ENCODE data around the gene DDX3Y. TPM values are rescaled to one million over a fixed set of nuclear protein-coding genes. Genes with fewer than 3 reads are reported as not detected.

Gene DDX3Y
- polyA plus RNA-seq (2012; rRNA removed), result not detected in 2 replicates
- polyA plus RNA-seq (2012; cell fraction: cytosol; rRNA removed), result not detected in 2 replicates
- not detected in 2 replicates for polyA plus RNA-seq (2012; cell fraction: nucleus; rRNA removed)

DNA sequence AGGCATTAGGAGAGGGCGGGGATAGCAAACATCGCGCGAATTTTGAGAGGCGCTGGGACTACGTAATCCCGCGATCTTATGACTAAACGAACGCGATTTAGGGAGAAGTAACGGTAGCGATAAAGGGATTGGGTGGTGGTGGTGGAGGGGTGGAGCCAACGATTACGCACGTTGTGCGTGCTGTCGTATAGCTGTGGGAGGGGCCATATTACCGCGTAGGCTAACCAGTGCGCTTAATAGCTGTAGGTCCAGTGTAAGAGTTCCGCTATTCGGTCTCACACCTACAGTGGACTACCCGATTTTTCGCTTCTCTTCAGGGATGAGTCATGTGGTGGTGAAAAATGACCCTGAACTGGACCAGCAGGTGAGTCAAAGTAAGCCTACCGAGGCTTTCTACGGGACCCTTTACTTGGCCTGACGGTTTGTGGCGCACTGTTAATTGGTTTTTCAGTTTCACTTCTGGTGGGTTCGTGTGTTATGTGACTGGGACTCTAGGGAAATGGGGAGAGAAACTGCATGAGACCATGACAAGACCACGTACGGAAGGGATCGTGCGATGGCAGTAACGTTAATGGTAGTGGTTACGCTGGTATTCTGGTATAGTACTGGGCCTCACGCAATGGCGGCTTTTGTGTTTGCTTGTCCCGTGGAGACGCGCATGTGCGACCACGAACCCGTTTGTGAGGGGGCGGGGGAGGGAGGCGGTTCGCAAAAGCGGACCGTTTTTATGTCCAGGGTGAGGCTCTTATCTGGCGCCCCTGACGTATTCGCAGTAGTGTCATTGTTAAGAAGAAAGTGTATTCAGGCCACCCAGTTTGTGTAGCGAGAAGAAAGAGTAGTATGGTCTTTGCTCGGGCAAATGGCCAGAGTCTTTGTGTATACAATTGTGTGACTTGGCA, at the start of gene DDX3Y:
Gene DDX3Y, plus strand, starts transcription at position 251 of the 899 bp plus-strand sequence. Its CDS starts 69 bp downstream, at position 320.
- no peak for DNase-seq
- H3K4me2 ChIP-seq, result no peak within 1 kb of the TSS

More for the DNA sequence above, at the start of gene DDX3Y:
- POLR2A ChIA-PET, result no interaction called here
- Histone ChIP-seq H3K4me3 (ENCODE audit: low read depth in 2 of 2, low read length in 1 of 2) (no peak within 1 kb of the TSS), H3K27ac (ENCODE audit: low read depth in 2 of 2, low read length in 1 of 2) (no peak within 1 kb of the TSS), H4K20me1 (ENCODE audit: insufficient read depth) (no peaks in the 10 kb centered on the region), H3F3A (replicated peaks; ENCODE audit: insufficient read depth) (no peaks in the 10 kb centered on the region), H3K4me1 (ENCODE audit: control insufficient read depth in 1 of 2, insufficient read depth in 2 of 2, low read depth in 1 of 2, low read length in 1 of 2) (no peaks in the 10 kb centered on the region), H3K36me3 (replicated peaks in 1 of 2; ENCODE audit: control insufficient read depth in 1 of 2, insufficient read depth in 2 of 2, low read length in 1 of 2) (no peaks in the 10 kb centered on the region), H3K9me2 (no peaks in the 10 kb centered on the region), H2AFZ (ENCODE audit: low read depth) (no peak within 1 kb of the TSS), H3K79me2 (ENCODE audit: insufficient read depth) (no peaks in the 10 kb centered on the region), H3K27me3 (ENCODE audit: insufficient read depth) (no peaks in the 10 kb centered on the region), H3K9me3 (no peaks in the 10 kb centered on the region), H3K9ac (no peak within 1 kb of the TSS)
- WGBS (ENCODE audit: low lambda C conversion rate), result no CpG with 5 or more reads among the region's 54 CpGs
- TF ChIP-seq, protein P1, sequence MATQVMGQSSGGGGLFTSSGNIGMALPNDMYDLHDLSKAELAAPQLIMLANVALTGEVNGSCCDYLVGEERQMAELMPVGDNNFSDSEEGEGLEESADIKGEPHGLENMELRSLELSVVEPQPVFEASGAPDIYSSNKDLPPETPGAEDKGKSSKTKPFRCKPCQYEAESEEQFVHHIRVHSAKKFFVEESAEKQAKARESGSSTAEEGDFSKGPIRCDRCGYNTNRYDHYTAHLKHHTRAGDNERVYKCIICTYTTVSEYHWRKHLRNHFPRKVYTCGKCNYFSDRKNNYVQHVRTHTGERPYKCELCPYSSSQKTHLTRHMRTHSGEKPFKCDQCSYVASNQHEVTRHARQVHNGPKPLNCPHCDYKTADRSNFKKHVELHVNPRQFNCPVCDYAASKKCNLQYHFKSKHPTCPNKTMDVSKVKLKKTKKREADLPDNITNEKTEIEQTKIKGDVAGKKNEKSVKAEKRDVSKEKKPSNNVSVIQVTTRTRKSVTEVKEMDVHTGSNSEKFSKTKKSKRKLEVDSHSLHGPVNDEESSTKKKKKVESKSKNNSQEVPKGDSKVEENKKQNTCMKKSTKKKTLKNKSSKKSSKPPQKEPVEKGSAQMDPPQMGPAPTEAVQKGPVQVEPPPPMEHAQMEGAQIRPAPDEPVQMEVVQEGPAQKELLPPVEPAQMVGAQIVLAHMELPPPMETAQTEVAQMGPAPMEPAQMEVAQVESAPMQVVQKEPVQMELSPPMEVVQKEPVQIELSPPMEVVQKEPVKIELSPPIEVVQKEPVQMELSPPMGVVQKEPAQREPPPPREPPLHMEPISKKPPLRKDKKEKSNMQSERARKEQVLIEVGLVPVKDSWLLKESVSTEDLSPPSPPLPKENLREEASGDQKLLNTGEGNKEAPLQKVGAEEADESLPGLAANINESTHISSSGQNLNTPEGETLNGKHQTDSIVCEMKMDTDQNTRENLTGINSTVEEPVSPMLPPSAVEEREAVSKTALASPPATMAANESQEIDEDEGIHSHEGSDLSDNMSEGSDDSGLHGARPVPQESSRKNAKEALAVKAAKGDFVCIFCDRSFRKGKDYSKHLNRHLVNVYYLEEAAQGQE (IDR thresholded peaks at IDR 0.05; ENCODE audit: low read depth, low read length), result no peak
- TF ChIP-seq, protein P2, sequence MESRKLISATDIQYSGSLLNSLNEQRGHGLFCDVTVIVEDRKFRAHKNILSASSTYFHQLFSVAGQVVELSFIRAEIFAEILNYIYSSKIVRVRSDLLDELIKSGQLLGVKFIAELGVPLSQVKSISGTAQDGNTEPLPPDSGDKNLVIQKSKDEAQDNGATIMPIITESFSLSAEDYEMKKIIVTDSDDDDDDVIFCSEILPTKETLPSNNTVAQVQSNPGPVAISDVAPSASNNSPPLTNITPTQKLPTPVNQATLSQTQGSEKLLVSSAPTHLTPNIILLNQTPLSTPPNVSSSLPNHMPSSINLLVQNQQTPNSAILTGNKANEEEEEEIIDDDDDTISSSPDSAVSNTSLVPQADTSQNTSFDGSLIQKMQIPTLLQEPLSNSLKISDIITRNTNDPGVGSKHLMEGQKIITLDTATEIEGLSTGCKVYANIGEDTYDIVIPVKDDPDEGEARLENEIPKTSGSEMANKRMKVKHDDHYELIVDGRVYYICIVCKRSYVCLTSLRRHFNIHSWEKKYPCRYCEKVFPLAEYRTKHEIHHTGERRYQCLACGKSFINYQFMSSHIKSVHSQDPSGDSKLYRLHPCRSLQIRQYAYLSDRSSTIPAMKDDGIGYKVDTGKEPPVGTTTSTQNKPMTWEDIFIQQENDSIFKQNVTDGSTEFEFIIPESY (IDR thresholded peaks at IDR 0.05; ENCODE audit: borderline replicate concordance, low read depth), result no peak
- TF ChIP-seq SMC3 (IDR thresholded peaks at IDR 0.05; ENCODE audit: low read depth, low read length) (no peak), TAF1 (IDR thresholded peaks at IDR 0.05; ENCODE audit: borderline replicate concordance, low read depth, low read length) (no peak), GATA2 (CRISPR knock-in tag; IDR thresholded peaks at IDR 0.05) (no peak), GABPA (IDR thresholded peaks at IDR 0.05; ENCODE audit: low read depth) (no peak), MEF2A (IDR thresholded peaks at IDR 0.05; ENCODE audit: borderline replicate concordance, low read depth) (no peak), SIN3A (IDR thresholded peaks at IDR 0.05; ENCODE audit: borderline replicate concordance, low read depth, low read length) (no peak), EZH2phosphoT487 (IDR thresholded peaks at IDR 0.05; ENCODE audit: borderline replicate concordance, low read depth) (no peak), RXRA (IDR thresholded peaks at IDR 0.05; ENCODE audit: borderline replicate concordance, low read depth) (no peak), NFIC (IDR thresholded peaks at IDR 0.05; ENCODE audit: borderline replicate concordance) (no peak), YY1 (IDR thresholded peaks at IDR 0.05; ENCODE audit: low read depth) (no peak), FOSL2 (IDR thresholded peaks at IDR 0.05; ENCODE audit: borderline replicate concordance, low read depth) (no peak), TEAD4 (IDR thresholded peaks at IDR 0.05; ENCODE audit: borderline replicate concordance, insufficient read depth) (no peak), FOXM1 (IDR thresholded peaks at IDR 0.05; ENCODE audit: low read depth) (no peak)
- TF ChIP-seq, protein P3, sequence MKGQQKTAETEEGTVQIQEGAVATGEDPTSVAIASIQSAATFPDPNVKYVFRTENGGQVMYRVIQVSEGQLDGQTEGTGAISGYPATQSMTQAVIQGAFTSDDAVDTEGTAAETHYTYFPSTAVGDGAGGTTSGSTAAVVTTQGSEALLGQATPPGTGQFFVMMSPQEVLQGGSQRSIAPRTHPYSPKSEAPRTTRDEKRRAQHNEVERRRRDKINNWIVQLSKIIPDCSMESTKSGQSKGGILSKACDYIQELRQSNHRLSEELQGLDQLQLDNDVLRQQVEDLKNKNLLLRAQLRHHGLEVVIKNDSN (IDR thresholded peaks at IDR 0.05; ENCODE audit: borderline replicate concordance, low read depth), result no peak
- TF ChIP-seq, protein P4, sequence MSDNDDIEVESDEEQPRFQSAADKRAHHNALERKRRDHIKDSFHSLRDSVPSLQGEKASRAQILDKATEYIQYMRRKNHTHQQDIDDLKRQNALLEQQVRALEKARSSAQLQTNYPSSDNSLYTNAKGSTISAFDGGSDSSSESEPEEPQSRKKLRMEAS (IDR thresholded peaks at IDR 0.05; ENCODE audit: low read depth), result no peak
- TF ChIP-seq, protein P5, sequence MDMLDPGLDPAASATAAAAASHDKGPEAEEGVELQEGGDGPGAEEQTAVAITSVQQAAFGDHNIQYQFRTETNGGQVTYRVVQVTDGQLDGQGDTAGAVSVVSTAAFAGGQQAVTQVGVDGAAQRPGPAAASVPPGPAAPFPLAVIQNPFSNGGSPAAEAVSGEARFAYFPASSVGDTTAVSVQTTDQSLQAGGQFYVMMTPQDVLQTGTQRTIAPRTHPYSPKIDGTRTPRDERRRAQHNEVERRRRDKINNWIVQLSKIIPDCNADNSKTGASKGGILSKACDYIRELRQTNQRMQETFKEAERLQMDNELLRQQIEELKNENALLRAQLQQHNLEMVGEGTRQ (IDR thresholded peaks at IDR 0.05; ENCODE audit: borderline replicate concordance, low read depth, low read length), result no peak
- CTCF ChIA-PET, result no interaction called here

Data from SK-N-SH (cell line).